OCI-LY1 (cell line): Measurements from ENCODE around the gene CCDC117.

ENCODE experiments used
- EZH2 ChIP-seq: fragments of 200-600 bp; sonication (generic), shearing (Covaris generic); IDR thresholded peaks from 2 replicates; pipeline ENCODE4 v1.8.0; 2017; ENCODE audit warnings: borderline replicate concordance, mixed run types, mild to moderate bottlenecking, antibody characterized with exemption, low read length, moderate library complexity, mixed read lengths
- TF ChIP-seq, protein P1 (sequence below): fragments of 200-600 bp; sonication (generic), shearing (Covaris generic); IDR thresholded peaks from 2 replicates; pipeline ENCODE4 v1.5.1; 2017; ENCODE audit warnings: mild to moderate bottlenecking, antibody characterized with exemption, low read length, moderate library complexity, mixed read lengths

GRCh38 chr22:28791841-28792490 is 19.5 kb downstream of the CCDC117 start:
- TF ChIP-seq, protein P1, sequence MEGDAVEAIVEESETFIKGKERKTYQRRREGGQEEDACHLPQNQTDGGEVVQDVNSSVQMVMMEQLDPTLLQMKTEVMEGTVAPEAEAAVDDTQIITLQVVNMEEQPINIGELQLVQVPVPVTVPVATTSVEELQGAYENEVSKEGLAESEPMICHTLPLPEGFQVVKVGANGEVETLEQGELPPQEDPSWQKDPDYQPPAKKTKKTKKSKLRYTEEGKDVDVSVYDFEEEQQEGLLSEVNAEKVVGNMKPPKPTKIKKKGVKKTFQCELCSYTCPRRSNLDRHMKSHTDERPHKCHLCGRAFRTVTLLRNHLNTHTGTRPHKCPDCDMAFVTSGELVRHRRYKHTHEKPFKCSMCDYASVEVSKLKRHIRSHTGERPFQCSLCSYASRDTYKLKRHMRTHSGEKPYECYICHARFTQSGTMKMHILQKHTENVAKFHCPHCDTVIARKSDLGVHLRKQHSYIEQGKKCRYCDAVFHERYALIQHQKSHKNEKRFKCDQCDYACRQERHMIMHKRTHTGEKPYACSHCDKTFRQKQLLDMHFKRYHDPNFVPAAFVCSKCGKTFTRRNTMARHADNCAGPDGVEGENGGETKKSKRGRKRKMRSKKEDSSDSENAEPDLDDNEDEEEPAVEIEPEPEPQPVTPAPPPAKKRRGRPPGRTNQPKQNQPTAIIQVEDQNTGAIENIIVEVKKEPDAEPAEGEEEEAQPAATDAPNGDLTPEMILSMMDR, result no peak
- no peak for TF ChIP-seq EZH2
